Muscle of back (tissue), 11 donors: ENCODE measurements around the gene UVRAG. TPM values are rescaled to one million over a fixed set of nuclear protein-coding genes. Genes with fewer than 3 reads are reported as not detected.
"Not testable (repeated sequence)": the region's sequence is repeated elsewhere in the genome, so short reads cannot be mapped to it uniquely, and the experiment has no call there.

ENCODE experiments used
- DNase-seq, 3 donors: peaks; one replicate each; pipeline versions ENCODE4 v3.0.0 to v3.0.0-alpha.2; 2013
- polyA plus RNA-seq, 10 donors: library from polyadenylated mRNA; unstranded; fragments of 120-200 nt; gene quantifications; one replicate each; pipeline ENCODE4 v1.2.1, GENCODE V29; 2013; ENCODE audit not compliant: insufficient read length in 10 of 10

Gene UVRAG
- polyA plus RNA-seq, 10 donors, result 7.6 to 11.1 (median 9.7) TPM

- DNase-seq, result no peak
These were observed 99.0 kb downstream of the UVRAG start for GRCh38 chr11:75913984-75914383.

GRCh38 chr11:75916882-75917281 is 101.9 kb downstream of the UVRAG start:
- no peak for DNase-seq

- DNase-seq, result no peak
These were observed 103.3 kb downstream of the UVRAG start for GRCh38 chr11:75918331-75918730.

- peak; percentile 49 to 83 (median 64) for DNase-seq
These were observed 104.5 kb downstream of the UVRAG start for GRCh38 chr11:75919525-75919924.

GRCh38 chr11:75920848-75921247 is 105.8 kb downstream of the UVRAG start:
- DNase-seq, result peak in 1 of 3 donors; percentile 39

GRCh38 chr11:75921808-75922207 is 106.8 kb downstream of the UVRAG start:
- no peak for DNase-seq

GRCh38 chr11:75924966-75925784 is 110.2 kb downstream of the UVRAG start:
- no peak for DNase-seq

GRCh38 chr11:75925785-75926164 is 110.8 kb downstream of the UVRAG start:
- DNase-seq, result no peak

- DNase-seq, result no peak
These were observed 114.7 kb downstream of the UVRAG start for GRCh38 chr11:75929706-75930105.

- no peak for DNase-seq
These were observed 115.5 kb downstream of the UVRAG start for GRCh38 chr11:75930534-75930933.

GRCh38 chr11:75931124-75931523 is 116.1 kb downstream of the UVRAG start:
- no peak for DNase-seq

GRCh38 chr11:75933736-75934135 is 118.7 kb downstream of the UVRAG start:
- DNase-seq, result not testable (repeated sequence)

GRCh38 chr11:75934851-75935250 is 119.8 kb downstream of the UVRAG start:
- DNase-seq, result no peak

- DNase-seq, result no peak
These were observed 123.5 kb downstream of the UVRAG start for GRCh38 chr11:75938543-75938942.

GRCh38 chr11:75939516-75939915 is 124.5 kb downstream of the UVRAG start:
- DNase-seq, result no peak

- DNase-seq, result no peak
These were observed 125.0 kb downstream of the UVRAG start for GRCh38 chr11:75939992-75940391.

- no peak for DNase-seq
These were observed 125.9 kb downstream of the UVRAG start for GRCh38 chr11:75940911-75941310.

GRCh38 chr11:75944515-75944914 is 129.5 kb downstream of the UVRAG start:
- no peak for DNase-seq

- no peak for DNase-seq
These were observed 130.4 kb downstream of the UVRAG start for GRCh38 chr11:75945446-75945845.

GRCh38 chr11:75945947-75946346 is 130.9 kb downstream of the UVRAG start:
- no peak for DNase-seq

- peak in 2 of 3 donors; percentile 33 to 76 for DNase-seq
These were observed 131.8 kb downstream of the UVRAG start for GRCh38 chr11:75946531-75947530.

GRCh38 chr11:75949023-75949672 is 134.1 kb downstream of the UVRAG start:
- peak; percentile 42 to 84 (median 80) for DNase-seq
